ENCODE data around the gene ALDH18A1.
"Not testable (repeated sequence)": the region's sequence is repeated elsewhere in the genome, so short reads cannot be mapped to it uniquely, and the experiment has no call there.

Gene ALDH18A1

GRCh38 chr10:95674643-95675042, 18.1 kb upstream of the ALDH18A1 start:
- Histone ChIP-seq H3K9me3 (ENCODE audit: control insufficient read depth, insufficient read depth, low read length) (no peaks in the 10 kb centered on the region), H3K27me3 (ENCODE audit: control insufficient read depth, insufficient read depth, low read length) (no peaks in the 10 kb centered on the region), H3K4me1 (ENCODE audit: control insufficient read depth, insufficient read depth, low read length) (no peaks in the 10 kb centered on the region)

GRCh38 chr10:95672641-95673040, 16.1 kb upstream of the ALDH18A1 start:
- H3K4me1 ChIP-seq (ENCODE audit: control insufficient read depth, insufficient read depth, low read length); H3K9ac ChIP-seq (ENCODE audit: low read depth, low read length); H3K27ac ChIP-seq (ENCODE audit: low read depth, low read length); H3K27me3 ChIP-seq (ENCODE audit: control insufficient read depth, insufficient read depth, low read length); H3K9me3 ChIP-seq (ENCODE audit: control insufficient read depth, insufficient read depth, low read length); H3K4me3 ChIP-seq (ENCODE audit: low read depth, low read length): not testable (repeated sequence)
- H3K36me3 ChIP-seq (ENCODE audit: control insufficient read depth, insufficient read depth, low read length): peaks cover 31% of the 10 kb centered on the region

More at GRCh38 chr10:95674643-95675042, 18.1 kb upstream of the ALDH18A1 start:
- Histone ChIP-seq H3K4me3 (ENCODE audit: low read depth, low read length) (no peak overlapping the region), H3K9ac (ENCODE audit: low read depth, low read length) (no peak overlapping the region), H3K27ac (ENCODE audit: low read depth, low read length) (no peak overlapping the region), H3K36me3 (ENCODE audit: control insufficient read depth, insufficient read depth, low read length) (peaks cover 46% of the 10 kb centered on the region)

GRCh38 chr10:95664543-95664942, 8.0 kb upstream of the ALDH18A1 start:
- no peaks in the 10 kb centered on the region for H3K9me3 ChIP-seq (ENCODE audit: control insufficient read depth, insufficient read depth, low read length)
- peaks cover 21% of the 10 kb centered on the region for H3K36me3 ChIP-seq (ENCODE audit: control insufficient read depth, insufficient read depth, low read length)
- no peaks in the 10 kb centered on the region for H3K27me3 ChIP-seq (ENCODE audit: control insufficient read depth, insufficient read depth, low read length)
- H3K4me3 ChIP-seq (ENCODE audit: low read depth, low read length): no peak overlapping the region
- no peak overlapping the region for H3K9ac ChIP-seq (ENCODE audit: low read depth, low read length)
- no peak overlapping the region for H3K27ac ChIP-seq (ENCODE audit: low read depth, low read length)
- H3K4me1 ChIP-seq (ENCODE audit: control insufficient read depth, insufficient read depth, low read length): no peaks in the 10 kb centered on the region

GRCh38 chr10:95663496-95663895, 7.0 kb upstream of the ALDH18A1 start:
- Histone ChIP-seq H3K4me1 (ENCODE audit: control insufficient read depth, insufficient read depth, low read length) (no peaks in the 10 kb centered on the region), H3K9me3 (ENCODE audit: control insufficient read depth, insufficient read depth, low read length) (no peaks in the 10 kb centered on the region), H3K27ac (ENCODE audit: low read depth, low read length) (no peak overlapping the region), H3K4me3 (ENCODE audit: low read depth, low read length) (no peak overlapping the region), H3K9ac (ENCODE audit: low read depth, low read length) (no peak overlapping the region), H3K36me3 (ENCODE audit: control insufficient read depth, insufficient read depth, low read length) (peaks cover 21% of the 10 kb centered on the region), H3K27me3 (ENCODE audit: control insufficient read depth, insufficient read depth, low read length) (no peaks in the 10 kb centered on the region)

GRCh38 chr10:95661818-95662217, 5.3 kb upstream of the ALDH18A1 start:
- Histone ChIP-seq H3K27ac (ENCODE audit: low read depth, low read length) (no peak overlapping the region), H3K27me3 (ENCODE audit: control insufficient read depth, insufficient read depth, low read length) (no peaks in the 10 kb centered on the region), H3K36me3 (ENCODE audit: control insufficient read depth, insufficient read depth, low read length) (peaks cover 21% of the 10 kb centered on the region), H3K4me3 (ENCODE audit: low read depth, low read length) (no peak overlapping the region), H3K9me3 (ENCODE audit: control insufficient read depth, insufficient read depth, low read length) (no peaks in the 10 kb centered on the region), H3K4me1 (ENCODE audit: control insufficient read depth, insufficient read depth, low read length) (no peaks in the 10 kb centered on the region), H3K9ac (ENCODE audit: low read depth, low read length) (no peak overlapping the region)

- Histone ChIP-seq H3K27ac (ENCODE audit: low read depth, low read length) (no peak overlapping the region), H3K4me1 (ENCODE audit: control insufficient read depth, insufficient read depth, low read length) (no peaks in the 10 kb centered on the region; the same call in 1 of the 2 replicates), H3K9ac (ENCODE audit: low read depth, low read length) (no peak overlapping the region), H3K4me3 (ENCODE audit: low read depth, low read length) (no peak overlapping the region), H3K36me3 (ENCODE audit: control insufficient read depth, insufficient read depth, low read length) (peaks cover 14% of the 10 kb centered on the region), H3K27me3 (ENCODE audit: control insufficient read depth, insufficient read depth, low read length) (no peaks in the 10 kb centered on the region), H3K9me3 (ENCODE audit: control insufficient read depth, insufficient read depth, low read length) (no peaks in the 10 kb centered on the region)
Measured at GRCh38 chr10:95660283-95660682, 3.8 kb upstream of the ALDH18A1 start.

GRCh38 chr10:95657250-95657649, 739 bp upstream of the ALDH18A1 start:
- H3K27ac ChIP-seq (ENCODE audit: low read depth, low read length): no peak overlapping the region
- H3K9ac ChIP-seq (ENCODE audit: low read depth, low read length): no peak overlapping the region
- H3K9me3 ChIP-seq (ENCODE audit: control insufficient read depth, insufficient read depth, low read length): no peaks in the 10 kb centered on the region
- H3K4me3 ChIP-seq (ENCODE audit: low read depth, low read length): peak overlapping the region; percentile 89
- peaks cover 6% of the 10 kb centered on the region for H3K4me1 ChIP-seq (ENCODE audit: control insufficient read depth, insufficient read depth, low read length)
- no peaks in the 10 kb centered on the region for H3K27me3 ChIP-seq (ENCODE audit: control insufficient read depth, insufficient read depth, low read length)
- peaks cover 14% of the 10 kb centered on the region for H3K36me3 ChIP-seq (ENCODE audit: control insufficient read depth, insufficient read depth, low read length)

GRCh38 chr10:95655571-95656290, 780 bp downstream of the ALDH18A1 start:
- Histone ChIP-seq H3K9me3 (ENCODE audit: control insufficient read depth, insufficient read depth, low read length) (no peaks in the 10 kb centered on the region), H3K27ac (ENCODE audit: low read depth, low read length) (no peak overlapping the region), H3K36me3 (ENCODE audit: control insufficient read depth, insufficient read depth, low read length) (peaks cover 27% of the 10 kb centered on the region), H3K4me1 (ENCODE audit: control insufficient read depth, insufficient read depth, low read length) (peaks cover 6% of the 10 kb centered on the region), H3K4me3 (ENCODE audit: low read depth, low read length) (peak overlapping the region; percentile 89), H3K9ac (ENCODE audit: low read depth, low read length) (peak overlapping the region; percentile 83), H3K27me3 (ENCODE audit: control insufficient read depth, insufficient read depth, low read length) (no peaks in the 10 kb centered on the region)

- no peak overlapping the region for H3K27ac ChIP-seq (ENCODE audit: low read depth, low read length)
- H3K9ac ChIP-seq (ENCODE audit: low read depth, low read length): no peak overlapping the region
- no peak overlapping the region for H3K4me3 ChIP-seq (ENCODE audit: low read depth, low read length)
- peaks cover 8% of the 10 kb centered on the region for H3K4me1 ChIP-seq (ENCODE audit: control insufficient read depth, insufficient read depth, low read length)
- H3K9me3 ChIP-seq (ENCODE audit: control insufficient read depth, insufficient read depth, low read length): no peaks in the 10 kb centered on the region
- H3K27me3 ChIP-seq (ENCODE audit: control insufficient read depth, insufficient read depth, low read length): no peaks in the 10 kb centered on the region
- H3K36me3 ChIP-seq (ENCODE audit: control insufficient read depth, insufficient read depth, low read length): peaks cover 29% of the 10 kb centered on the region
Measured at GRCh38 chr10:95653895-95654294, 2.6 kb downstream of the ALDH18A1 start.

- peaks cover 8% of the 10 kb centered on the region for H3K4me1 ChIP-seq (ENCODE audit: control insufficient read depth, insufficient read depth, low read length)
- no peak overlapping the region for H3K9ac ChIP-seq (ENCODE audit: low read depth, low read length)
- no peaks in the 10 kb centered on the region for H3K27me3 ChIP-seq (ENCODE audit: control insufficient read depth, insufficient read depth, low read length)
- no peak overlapping the region for H3K27ac ChIP-seq (ENCODE audit: low read depth, low read length)
- peaks cover 52% of the 10 kb centered on the region for H3K36me3 ChIP-seq (ENCODE audit: control insufficient read depth, insufficient read depth, low read length)
- no peaks in the 10 kb centered on the region for H3K9me3 ChIP-seq (ENCODE audit: control insufficient read depth, insufficient read depth, low read length)
- H3K4me3 ChIP-seq (ENCODE audit: low read depth, low read length): no peak overlapping the region
Measured at GRCh38 chr10:95651346-95652060, 5.0 kb downstream of the ALDH18A1 start.

GRCh38 chr10:95650232-95650631, 6.3 kb downstream of the ALDH18A1 start:
- Histone ChIP-seq H3K4me3 (ENCODE audit: low read depth, low read length) (no peak overlapping the region), H3K27ac (ENCODE audit: low read depth, low read length) (no peak overlapping the region), H3K36me3 (ENCODE audit: control insufficient read depth, insufficient read depth, low read length) (peaks cover 64% of the 10 kb centered on the region), H3K9ac (ENCODE audit: low read depth, low read length) (no peak overlapping the region), H3K27me3 (ENCODE audit: control insufficient read depth, insufficient read depth, low read length) (no peaks in the 10 kb centered on the region), H3K9me3 (ENCODE audit: control insufficient read depth, insufficient read depth, low read length) (no peaks in the 10 kb centered on the region), H3K4me1 (ENCODE audit: control insufficient read depth, insufficient read depth, low read length) (peaks cover 8% of the 10 kb centered on the region)
